H1 (cell line): ENCODE data around the gene ST6GALNAC2. TPM values are rescaled to one million over a fixed set of nuclear protein-coding genes. Genes with fewer than 3 reads are reported as not detected.

ENCODE experiments used
- CTCF ChIA-PET: fragments of 300-600 bp; sonication (Branson Sonifier 250); formaldehyde crosslinking; loops from one replicate; lab custom pipeline; 2021; ENCODE audit not compliant: partially characterized antibody; lab: Charles Lee
- POLR2A ChIA-PET: fragments of 300-600 bp; sonication (Branson Sonifier 250); formaldehyde crosslinking; loops from one replicate; lab custom pipeline; 2021; ENCODE audit warnings: inconsistent platforms; ENCODE audit not compliant: partially characterized antibody; lab: Charles Lee
- DNase-seq, 2 experiments: peaks; one replicate each; pipeline versions ENCODE4 v3.0.0 to v3.0.0-alpha.2; 2010 to 2022; ENCODE audit warnings: low spot score in 2 of 2, low read depth in 1 of 2, mixed read lengths in 1 of 2
- FAIRE-seq: peaks from 2 replicates; lab custom pipeline; 2011; peaks lifted over from hg19 to GRCh38; lab: Jason Lieb, UNC
- H2AFZ ChIP-seq: 2 replicates; pipeline ENCODE4 v1.8.1; 2012; ENCODE audit warnings: low read length, inconsistent platforms
- H2AK5ac ChIP-seq: 2 replicates; pipeline ENCODE4 v1.6.1; 2013; ENCODE audit warnings: low read depth, low read length
- H2BK120ac ChIP-seq: replicated peaks from 2 replicates; pipeline ENCODE3; 2013; ENCODE audit warnings: low read depth, low read length, inconsistent platforms
- H2BK12ac ChIP-seq: 2 replicates; pipeline ENCODE4 v1.6.1; 2013; ENCODE audit warnings: low read depth, low read length
- H2BK15ac ChIP-seq: 2 replicates; pipeline ENCODE4 v1.6.1; 2013; ENCODE audit warnings: low read length
- H2BK20ac ChIP-seq: 2 replicates; pipeline ENCODE4 v1.6.1; 2013; ENCODE audit warnings: low read length
- H2BK5ac ChIP-seq: 2 replicates; pipeline ENCODE4 v1.6.1; 2013; ENCODE audit warnings: low read depth, low read length
- H3K14ac ChIP-seq: 2 replicates; pipeline ENCODE4 v1.6.1; 2013; ENCODE audit warnings: inconsistent platforms; ENCODE audit not compliant: insufficient read length
- H3K18ac ChIP-seq: 2 replicates; pipeline ENCODE4 v1.6.1; 2013; ENCODE audit warnings: low read length; ENCODE audit errors: extremely low read depth
- H3K23ac ChIP-seq: 2 replicates; pipeline ENCODE4 v1.6.1; 2013; ENCODE audit warnings: inconsistent platforms; ENCODE audit not compliant: insufficient read length
- H3K23me2 ChIP-seq: 2 replicates; pipeline ENCODE4 v1.6.1; 2013; ENCODE audit warnings: low read depth, low read length
- H3K27ac ChIP-seq: 2 replicates; pipeline ENCODE4 v1.6.1; 2011; ENCODE audit warnings: low read depth, low read length, inconsistent platforms
- H3K27me3 ChIP-seq, 4 experiments: replicated peaks in 1 of 4; 1 replicate in 1 of 4; 2 replicates in 3 of 4; pipeline versions ENCODE4 v1.6.1 to v1.8.1; 2011 to 2013; ENCODE audit warnings: low read length in 3 of 4, mild to moderate bottlenecking in 3 of 4, inconsistent platforms in 2 of 4, mixed read lengths in 2 of 4, moderate library complexity in 1 of 4; ENCODE audit not compliant: control insufficient read depth in 3 of 4, insufficient read depth in 3 of 4; ENCODE audit errors: extremely low read depth in 1 of 4
- H3K36me3 ChIP-seq, 4 experiments: 2 replicates each; pipeline versions ENCODE4 v1.6.1 to v1.8.1; 2011 to 2013; ENCODE audit warnings: mild to moderate bottlenecking in 4 of 4, low read length in 3 of 4, moderate library complexity in 2 of 4, control low read depth in 1 of 4, inconsistent platforms in 1 of 4; ENCODE audit not compliant: insufficient read depth in 4 of 4, control insufficient read depth in 2 of 4
- H3K4ac ChIP-seq: replicated peaks from 2 replicates; pipeline ENCODE3; 2013; ENCODE audit warnings: low read length, low read depth, mixed read lengths, inconsistent platforms; ENCODE audit not compliant: insufficient read length
- H3K4me1 ChIP-seq, 4 experiments: replicated peaks in 1 of 4; 1 replicate in 1 of 4; 2 replicates in 3 of 4; pipeline versions ENCODE4 v1.6.1 to v1.8.1; 2011 to 2013; ENCODE audit warnings: low read length in 3 of 4, inconsistent platforms in 2 of 4, mixed read lengths in 1 of 4; ENCODE audit not compliant: insufficient read depth in 4 of 4, control insufficient read depth in 3 of 4
- H3K4me2 ChIP-seq, 2 experiments: 2 replicates each; pipeline versions ENCODE4 v1.6.1 to v1.8.1; 2011 to 2013; ENCODE audit warnings: low read depth in 2 of 2, low read length in 2 of 2, control low read depth in 1 of 2, inconsistent platforms in 1 of 2, mild to moderate bottlenecking in 1 of 2; ENCODE audit not compliant: insufficient read depth in 1 of 2
- H3K4me3 ChIP-seq, 4 experiments: fragments of 200-600, 300-600 bp in 1 of 4; sonication (generic), shearing (Covaris generic), sonication (Bioruptor Twin) in 1 of 4; 2 replicates each; pipeline versions ENCODE4 v1.5.1 to v1.8.1; 2011 to 2016; ENCODE audit warnings: low read length in 4 of 4, low read depth in 3 of 4, control low read depth in 2 of 4, inconsistent platforms in 2 of 4, mild to moderate bottlenecking in 2 of 4, mixed read lengths in 1 of 4, moderate library complexity in 1 of 4; ENCODE audit not compliant: insufficient read depth in 2 of 4; ENCODE audit errors: extremely low read depth in 1 of 4
- H3K56ac ChIP-seq: replicated peaks from 2 replicates; pipeline ENCODE3; 2013; ENCODE audit warnings: low read depth, mild to moderate bottlenecking, mixed read lengths, low read length, inconsistent platforms; ENCODE audit not compliant: insufficient read length
- H3K79me1 ChIP-seq: 2 replicates; pipeline ENCODE4 v1.6.1; 2013; ENCODE audit warnings: low read depth, low read length, control low read depth
- H3K79me2 ChIP-seq, 2 experiments: 2 replicates each; pipeline versions ENCODE4 v1.6.1 to v1.8.1; 2012 to 2013; ENCODE audit warnings: low read length in 2 of 2, mild to moderate bottlenecking in 2 of 2, inconsistent platforms in 1 of 2; ENCODE audit not compliant: insufficient read depth in 2 of 2, control insufficient read depth in 1 of 2
- H3K9ac ChIP-seq, 4 experiments: replicated peaks in 1 of 4; 1 replicate in 1 of 4; 2 replicates in 3 of 4; pipeline versions ENCODE4 v1.6.1 to v1.8.1; 2011 to 2013; ENCODE audit warnings: low read depth in 3 of 4, low read length in 3 of 4, control low read depth in 2 of 4, mild to moderate bottlenecking in 2 of 4, moderate library complexity in 2 of 4, inconsistent platforms in 1 of 4; ENCODE audit errors: extremely low read depth in 1 of 4
- H3K9me3 ChIP-seq, 2 experiments: 2 replicates each; pipeline versions ENCODE4 v1.6.1 to v1.8.1; 2012 to 2013; ENCODE audit warnings: mild to moderate bottlenecking in 2 of 2, moderate library complexity in 2 of 2, control low read depth in 1 of 2, inconsistent platforms in 1 of 2, low read depth in 1 of 2, low read length in 1 of 2, mixed read lengths in 1 of 2; ENCODE audit not compliant: insufficient read depth in 2 of 2
- H4K20me1 ChIP-seq, 2 experiments: replicated peaks in 1 of 2; 2 replicates each; pipeline versions ENCODE3 to v1.8.1; 2011 to 2013; ENCODE audit warnings: inconsistent platforms in 2 of 2, low read length in 2 of 2, mild to moderate bottlenecking in 1 of 2; ENCODE audit not compliant: insufficient read depth in 2 of 2, control insufficient read depth in 1 of 2
- H4K5ac ChIP-seq: 2 replicates; pipeline ENCODE4 v1.6.1; 2013; ENCODE audit warnings: low read length, low read depth, mixed read lengths, inconsistent platforms; ENCODE audit not compliant: insufficient read length
- H4K8ac ChIP-seq: 2 replicates; pipeline ENCODE4 v1.8.0; 2013; ENCODE audit warnings: mild to moderate bottlenecking, moderate library complexity, low read length, inconsistent platforms; ENCODE audit not compliant: insufficient read depth; ENCODE audit errors: extremely low read depth
- H4K91ac ChIP-seq: replicated peaks from 2 replicates; pipeline ENCODE3; 2013; ENCODE audit warnings: low read length, mixed read lengths, inconsistent platforms; ENCODE audit not compliant: insufficient read length
- ASH2L ChIP-seq: fragments of 200-600, 300-600 bp; sonication (generic); IDR thresholded peaks from one replicate; pipeline ENCODE4 v1.7.1; 2017; ENCODE audit warnings: low read length
- EP300 ChIP-seq, 2 experiments: IDR thresholded peaks; 1 replicate in 1 of 2; 2 replicates in 1 of 2; pipeline ENCODE4 v1.6.1; 2011 to 2012; ENCODE audit warnings: low read depth in 2 of 2, low read length in 2 of 2, mild to moderate bottlenecking in 2 of 2, borderline replicate concordance in 1 of 2, inconsistent platforms in 1 of 2, moderate library complexity in 1 of 2
- WGBS, 2 experiments: shearing (Covaris generic) in 1 of 2; methylation state at CpG; one replicate each; pipeline versions ENCODE4 v1.1.6 to v1.1.7; 2013 to 2015; ENCODE audit warnings: low lambda C conversion rate in 2 of 2, mixed read lengths in 2 of 2, inconsistent platforms in 1 of 2, low coverage in 1 of 2, missing lambda C conversion rate in 1 of 2; ENCODE audit not compliant: insufficient replicate concordance in 2 of 2, insufficient coverage in 1 of 2, insufficient read length in 1 of 2; ENCODE audit errors: extremely low coverage in 1 of 2, missing lambda C conversion rate in 1 of 2; 5-methylcytosine and 5-hydroxymethylcytosine counted together
- polyA plus RNA-seq, 7 experiments: library from polyadenylated mRNA; depleted of rRNA in 3 of 7; stranded (reverse) in 5 of 7; unstranded in 2 of 7; fragments of >200 nt in 5 of 7; fragments of 200-250 nt in 2 of 7; gene quantifications; 1 replicate in 5 of 7; 2 replicates in 1 of 7; 4 replicates in 1 of 7; pipeline versions ENCODE4 v1.2.1 to v1.2.3, GENCODE V29; 2011 to 2013; ENCODE audit warnings: missing spikeins in 2 of 7, mixed read lengths in 2 of 7
- total RNA-seq: library from RNA; stranded (reverse); fragmentation: NEBNext Ultra II Directional; extraction: Animal tissue kit (Norgen Biotek cat#: 25700); gene quantifications from 2 replicates; pipeline ENCODE4 v1.2.1, GENCODE V29; 2021
- TF ChIP-seq, protein P1 (sequence below), 3 experiments: IDR thresholded peaks; 1 replicate in 2 of 3; 2 replicates in 1 of 3; pipeline versions ENCODE4 v1.5.1 to v1.6.1; 2011; ENCODE audit warnings: low read length in 3 of 3, mild to moderate bottlenecking in 3 of 3, inconsistent platforms in 2 of 3, low read depth in 1 of 3, moderate library complexity in 1 of 3; ENCODE audit not compliant: insufficient read depth in 1 of 3; ENCODE audit errors: control extremely low read depth in 1 of 3
- TF ChIP-seq, protein P2 (sequence below): IDR thresholded peaks from 2 replicates; pipeline ENCODE4 v1.6.1; 2012; ENCODE audit warnings: inconsistent platforms

Gene ST6GALNAC2
- total and polyA plus RNA-seq, 2 of the 8 experiments (the other 6 are each of a cell fraction or from before 2014, with no cell fraction given) = 0.09 TPM; not detected in 1

DNA sequence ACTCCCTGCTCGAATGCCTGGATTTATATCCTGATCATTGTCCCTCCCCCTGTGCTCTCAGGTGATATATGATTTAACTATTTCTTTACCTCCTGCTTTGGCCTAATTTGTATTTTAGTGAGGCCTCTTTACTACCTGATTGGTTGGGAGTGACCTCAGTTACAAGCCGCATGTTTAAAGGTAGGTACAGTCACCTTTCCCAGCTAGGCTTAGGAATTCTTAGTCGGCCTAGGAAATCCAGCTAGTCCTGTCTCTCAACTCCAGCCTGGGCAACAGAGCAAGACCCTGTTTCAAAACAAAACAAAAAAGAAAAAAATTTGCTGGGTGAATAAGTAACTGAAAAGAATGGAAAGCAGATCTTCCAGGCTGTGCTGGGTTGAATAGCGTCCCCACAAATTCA is 26.8 kb upstream of the ST6GALNAC2 start:
- Histone ChIP-seq H3K14ac (no peak overlapping the region), H3K9ac (no peak overlapping the region), H3K9me3 (peaks cover 11 to 17% of the 10 kb centered on the region in 2 experiments), H3K27me3 (no peaks in the 10 kb centered on the region), H3K4me3 (no peak overlapping the region), H2BK15ac (no peak overlapping the region), H3K36me3 (no peaks in the 10 kb centered on the region; a peak in 1 of 8 replicates), H2AK5ac (no peak overlapping the region), H3K18ac (peak overlapping the region; percentile 32; the same call in 1 of the 2 replicates), H4K20me1 (no peaks in the 10 kb centered on the region), H3K4me2 (no peak overlapping the region), H3K79me2 (no peaks in the 10 kb centered on the region), H3K27ac (no peak overlapping the region), H3K56ac (no peak overlapping the region), H4K91ac (no peak overlapping the region), H3K4ac (no peak overlapping the region), H2BK120ac (peak overlapping the region; percentile 47), H2BK12ac (no peak overlapping the region; the same call in 1 of the 2 replicates), H2AFZ (peak overlapping the region; percentile 55; the same call in 1 of the 2 replicates), H2BK5ac (0 out of 2 replicates have a peak overlapping the region, but pooled peaks have one; percentile 44), H4K8ac (no peak overlapping the region), H2BK20ac (no peak overlapping the region), H3K23me2 (no peaks in the 10 kb centered on the region), H3K4me1 (peaks cover 0 to 4% (median 1%) of the 10 kb centered on the region in 4 experiments; a peak in 3 of 7 replicates), H3K23ac (no peak overlapping the region), H4K5ac (no peak overlapping the region), H3K79me1 (no peaks in the 10 kb centered on the region)
- DNase-seq = no peak
- ChIA-PET POLR2A (interaction anchor here (1.4 kb wide), 1 partner anchor 11 kb away, joined by 5 read pairs; no protein-coding TSS in a partner anchor), CTCF (interaction anchor here (1.0 to 5.1 kb wide), 12 partner anchors 9 to 103 kb away, joined by 3 to 35 read pairs (median 6); partner anchors contain the start of gene PRCD)
- no peak for FAIRE-seq
- WGBS, 2 experiments = 93% methylated on average over 4 of the region's 4 CpGs; no CpG with 5 or more reads in 1 of the 2 experiments
- TF ChIP-seq EP300 (IDR thresholded peaks at IDR 0.05; ENCODE audit: borderline replicate concordance in 1 of 2, low read depth in 2 of 2, low read length in 2 of 2) = no peak
- TF ChIP-seq, protein P1, sequence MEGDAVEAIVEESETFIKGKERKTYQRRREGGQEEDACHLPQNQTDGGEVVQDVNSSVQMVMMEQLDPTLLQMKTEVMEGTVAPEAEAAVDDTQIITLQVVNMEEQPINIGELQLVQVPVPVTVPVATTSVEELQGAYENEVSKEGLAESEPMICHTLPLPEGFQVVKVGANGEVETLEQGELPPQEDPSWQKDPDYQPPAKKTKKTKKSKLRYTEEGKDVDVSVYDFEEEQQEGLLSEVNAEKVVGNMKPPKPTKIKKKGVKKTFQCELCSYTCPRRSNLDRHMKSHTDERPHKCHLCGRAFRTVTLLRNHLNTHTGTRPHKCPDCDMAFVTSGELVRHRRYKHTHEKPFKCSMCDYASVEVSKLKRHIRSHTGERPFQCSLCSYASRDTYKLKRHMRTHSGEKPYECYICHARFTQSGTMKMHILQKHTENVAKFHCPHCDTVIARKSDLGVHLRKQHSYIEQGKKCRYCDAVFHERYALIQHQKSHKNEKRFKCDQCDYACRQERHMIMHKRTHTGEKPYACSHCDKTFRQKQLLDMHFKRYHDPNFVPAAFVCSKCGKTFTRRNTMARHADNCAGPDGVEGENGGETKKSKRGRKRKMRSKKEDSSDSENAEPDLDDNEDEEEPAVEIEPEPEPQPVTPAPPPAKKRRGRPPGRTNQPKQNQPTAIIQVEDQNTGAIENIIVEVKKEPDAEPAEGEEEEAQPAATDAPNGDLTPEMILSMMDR (IDR thresholded peaks at IDR 0.05; ENCODE audit: control extremely low read depth in 1 of 3, insufficient read depth in 1 of 3, low read depth in 1 of 3, low read length in 3 of 3) = no peak
- no peak for TF ChIP-seq ASH2L
- TF ChIP-seq, protein P2, sequence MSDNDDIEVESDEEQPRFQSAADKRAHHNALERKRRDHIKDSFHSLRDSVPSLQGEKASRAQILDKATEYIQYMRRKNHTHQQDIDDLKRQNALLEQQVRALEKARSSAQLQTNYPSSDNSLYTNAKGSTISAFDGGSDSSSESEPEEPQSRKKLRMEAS = no peak
